Measurements from ENCODE around the gene OBSL1. TPM values are rescaled to one million over a fixed set of nuclear protein-coding genes. Genes with fewer than 3 reads are reported as not detected.
A peak's percentile ranks its signal among the peaks of the same experiment; 100 is the strongest.

The OBSL1 gene
- total RNA-seq, 1 donor from 2014 or later, result 0.59 TPM

GRCh38 chr2:219557791-219558785 is 13.3 kb downstream of the OBSL1 start:
- Mint-ChIP-seq H3K27me3 (ENCODE audit: low read depth) (peaks cover 9% of the 10 kb centered on the region), H3K4me3 (ENCODE audit: low read depth) (no peak overlapping the region), H3K36me3 (ENCODE audit: low read depth) (no peaks in the 10 kb centered on the region), H3K9me3 (no peaks in the 10 kb centered on the region), H3K4me1 (ENCODE audit: low read depth) (no peaks in the 10 kb centered on the region), H3K27ac (no peak overlapping the region)
- no peak for DNase-seq (ENCODE audit: low spot score)
- intact Hi-C loops (cut with micrococcal nuclease), result loop anchor here (2.0 kb wide), 1 partner anchor 15 kb away; the partner anchor contains the start of gene CHPF

- Mint-ChIP-seq H3K27me3 (ENCODE audit: low read depth) (peaks cover 9% of the 10 kb centered on the region), H3K9me3 (no peaks in the 10 kb centered on the region), H3K36me3 (ENCODE audit: low read depth) (no peaks in the 10 kb centered on the region), H3K4me1 (ENCODE audit: low read depth) (no peaks in the 10 kb centered on the region), H3K4me3 (ENCODE audit: low read depth) (no peak overlapping the region), H3K27ac (no peak overlapping the region)
- DNase-seq (ENCODE audit: low spot score), result no peak
- intact Hi-C loops (cut with micrococcal nuclease), result no loop called here
These were observed 14.0 kb downstream of the OBSL1 start for GRCh38 chr2:219557320-219557719.

GRCh38 chr2:219556413-219556812 is 14.9 kb downstream of the OBSL1 start:
- DNase-seq (ENCODE audit: low spot score), result no peak
- H3K9me3 Mint-ChIP-seq, result no peaks in the 10 kb centered on the region
- intact Hi-C loops (cut with micrococcal nuclease), result no loop called here
- peaks cover 12% of the 10 kb centered on the region for H3K27me3 Mint-ChIP-seq (ENCODE audit: low read depth)
- H3K27ac Mint-ChIP-seq, result no peak overlapping the region
- H3K36me3 Mint-ChIP-seq (ENCODE audit: low read depth), result no peaks in the 10 kb centered on the region
- no peak overlapping the region for H3K4me3 Mint-ChIP-seq (ENCODE audit: low read depth)
- peaks cover 2% of the 10 kb centered on the region for H3K4me1 Mint-ChIP-seq (ENCODE audit: low read depth)

- Mint-ChIP-seq H3K4me1 (ENCODE audit: low read depth) (peaks cover 2% of the 10 kb centered on the region), H3K27ac (no peak overlapping the region), H3K27me3 (ENCODE audit: low read depth) (peaks cover 14% of the 10 kb centered on the region), H3K4me3 (ENCODE audit: low read depth) (no peak overlapping the region), H3K36me3 (ENCODE audit: low read depth) (no peaks in the 10 kb centered on the region), H3K9me3 (no peaks in the 10 kb centered on the region)
- no peak for DNase-seq (ENCODE audit: low spot score)
- intact Hi-C loops (cut with micrococcal nuclease), result no loop called here
These were observed 15.4 kb downstream of the OBSL1 start for GRCh38 chr2:219555956-219556355.

DNA sequence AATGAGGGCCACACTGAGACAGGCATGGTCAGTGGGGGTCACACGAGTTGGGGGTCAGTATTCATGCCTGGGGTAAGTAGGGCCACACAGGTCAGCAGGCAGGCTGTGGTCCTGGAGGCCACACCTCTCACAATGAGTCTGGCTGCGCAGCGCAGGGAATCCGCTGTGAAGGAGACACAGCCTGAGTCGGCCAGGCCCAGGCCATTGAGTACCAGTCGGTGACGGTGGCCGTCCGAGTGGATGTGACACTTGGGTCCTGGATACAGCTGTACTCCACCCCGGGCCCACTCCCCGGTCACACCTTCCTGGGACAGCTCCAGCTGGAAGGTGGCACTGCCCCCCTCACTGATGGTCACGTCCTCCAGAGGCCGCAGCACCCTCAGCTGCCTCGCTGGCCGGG is 17.0 kb downstream of the OBSL1 start:
- H3K9me3 Mint-ChIP-seq, result no peaks in the 10 kb centered on the region
- DNase-seq (ENCODE audit: low spot score), result no peak
- no peak overlapping the region for H3K4me3 Mint-ChIP-seq (ENCODE audit: low read depth)
- H3K36me3 Mint-ChIP-seq (ENCODE audit: low read depth), result no peaks in the 10 kb centered on the region
- H3K27me3 Mint-ChIP-seq (ENCODE audit: low read depth), result peaks cover 19% of the 10 kb centered on the region
- intact Hi-C loops (cut with micrococcal nuclease), result no loop called here
- H3K4me1 Mint-ChIP-seq (ENCODE audit: low read depth), result peaks cover 2% of the 10 kb centered on the region
- H3K27ac Mint-ChIP-seq, result no peak overlapping the region

DNA sequence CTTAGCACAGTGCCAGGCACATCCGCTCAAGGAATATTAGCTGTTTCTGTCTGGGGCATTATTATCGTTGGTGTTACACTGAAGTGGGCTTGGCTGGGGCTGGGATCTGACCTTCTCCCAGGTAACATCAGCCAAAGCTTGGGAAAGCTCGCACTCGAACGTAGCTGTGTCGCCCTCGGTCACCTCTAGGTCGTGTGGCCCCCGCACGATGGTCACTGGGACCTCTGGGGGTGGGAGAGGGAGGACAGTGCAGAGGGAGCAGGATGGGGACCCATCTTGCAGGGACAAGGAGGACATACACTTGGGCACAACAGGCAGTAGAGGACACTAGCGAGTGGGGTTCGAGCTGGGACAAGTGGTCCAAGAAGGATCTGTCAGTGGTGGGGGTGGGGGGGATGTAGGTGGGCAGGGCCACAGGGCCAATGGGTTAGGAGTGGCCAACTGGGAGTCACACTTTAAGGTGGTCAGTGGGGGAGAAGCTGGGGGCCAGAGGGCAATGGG is 17.8 kb downstream of the OBSL1 start:
- Mint-ChIP-seq H3K4me3 (ENCODE audit: low read depth) (peak overlapping the region; percentile 37), H3K4me1 (ENCODE audit: low read depth) (peaks cover 2% of the 10 kb centered on the region), H3K27ac (no peak overlapping the region), H3K36me3 (ENCODE audit: low read depth) (no peaks in the 10 kb centered on the region), H3K9me3 (no peaks in the 10 kb centered on the region), H3K27me3 (ENCODE audit: low read depth) (peaks cover 19% of the 10 kb centered on the region)
- DNase-seq (ENCODE audit: low spot score), result no peak
- intact Hi-C loops (cut with micrococcal nuclease), result no loop called here

- intact Hi-C loops (cut with micrococcal nuclease), result no loop called here
- H3K27me3 Mint-ChIP-seq (ENCODE audit: low read depth), result peaks cover 19% of the 10 kb centered on the region
These were observed 18.2 kb downstream of the OBSL1 start for GRCh38 chr2:219553168-219553417.

DNA sequence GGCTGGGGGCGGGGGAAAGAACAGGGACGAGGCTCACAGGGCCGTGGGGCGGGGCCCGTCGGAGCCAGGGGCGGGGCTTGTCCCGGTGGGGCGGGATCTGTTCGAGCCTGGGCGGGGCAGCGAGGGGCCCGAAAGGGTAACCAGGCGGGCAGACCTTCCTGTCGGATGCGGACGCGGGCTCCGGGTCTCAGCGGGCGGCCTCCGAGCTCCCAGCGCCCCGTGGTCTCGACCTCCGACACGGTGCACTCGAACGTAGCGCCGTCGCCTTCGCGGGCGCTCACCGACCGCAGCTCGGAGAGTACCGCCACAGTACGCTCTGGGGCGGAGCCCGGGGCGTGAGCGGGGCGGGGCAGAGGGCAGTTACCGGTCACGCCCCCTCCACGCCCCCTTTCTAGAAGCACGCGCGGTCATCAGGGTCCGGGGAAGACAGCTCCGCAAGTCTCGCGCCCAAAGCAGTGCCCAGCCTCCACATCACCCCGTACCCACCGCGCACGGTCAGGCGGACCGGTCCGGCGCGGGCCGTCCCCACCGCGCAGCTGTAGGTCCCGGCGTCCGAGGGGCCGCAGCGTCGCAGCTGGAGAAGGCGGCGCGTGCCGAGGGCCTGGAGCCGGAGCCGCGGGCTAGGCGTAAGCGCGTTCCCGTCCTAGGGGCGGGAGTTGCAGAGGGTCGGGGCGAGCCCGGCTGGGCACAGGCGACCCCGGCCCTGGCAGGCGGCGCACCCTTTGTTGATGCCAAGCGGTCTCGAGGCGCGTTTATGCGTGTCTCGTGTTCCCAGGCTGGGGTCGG is 18.8 kb downstream of the OBSL1 start:
- intact Hi-C loops (cut with micrococcal nuclease), result loop anchor here (1.0 kb wide), 2 partner anchors 9 to 45 kb away; partner anchors contain the start of genes CHPF and STK11IP
- DNase-seq (ENCODE audit: low spot score), result peak; percentile 75
- no peaks in the 10 kb centered on the region for H3K36me3 Mint-ChIP-seq (ENCODE audit: low read depth)
- H3K4me1 Mint-ChIP-seq (ENCODE audit: low read depth), result peaks cover 2% of the 10 kb centered on the region
- H3K9me3 Mint-ChIP-seq, result no peaks in the 10 kb centered on the region
- H3K27ac Mint-ChIP-seq, result no peak overlapping the region
- H3K27me3 Mint-ChIP-seq (ENCODE audit: low read depth), result peaks cover 19% of the 10 kb centered on the region
- peak overlapping the region; percentile 77 for H3K4me3 Mint-ChIP-seq (ENCODE audit: low read depth)

More at GRCh38 chr2:219553168-219553417, 18.2 kb downstream of the OBSL1 start:
- DNase-seq (ENCODE audit: low spot score), result no peak
- Mint-ChIP-seq H3K36me3 (ENCODE audit: low read depth) (no peaks in the 10 kb centered on the region), H3K9me3 (no peaks in the 10 kb centered on the region), H3K4me3 (ENCODE audit: low read depth) (no peak overlapping the region), H3K4me1 (ENCODE audit: low read depth) (peaks cover 2% of the 10 kb centered on the region), H3K27ac (no peak overlapping the region)

DNA sequence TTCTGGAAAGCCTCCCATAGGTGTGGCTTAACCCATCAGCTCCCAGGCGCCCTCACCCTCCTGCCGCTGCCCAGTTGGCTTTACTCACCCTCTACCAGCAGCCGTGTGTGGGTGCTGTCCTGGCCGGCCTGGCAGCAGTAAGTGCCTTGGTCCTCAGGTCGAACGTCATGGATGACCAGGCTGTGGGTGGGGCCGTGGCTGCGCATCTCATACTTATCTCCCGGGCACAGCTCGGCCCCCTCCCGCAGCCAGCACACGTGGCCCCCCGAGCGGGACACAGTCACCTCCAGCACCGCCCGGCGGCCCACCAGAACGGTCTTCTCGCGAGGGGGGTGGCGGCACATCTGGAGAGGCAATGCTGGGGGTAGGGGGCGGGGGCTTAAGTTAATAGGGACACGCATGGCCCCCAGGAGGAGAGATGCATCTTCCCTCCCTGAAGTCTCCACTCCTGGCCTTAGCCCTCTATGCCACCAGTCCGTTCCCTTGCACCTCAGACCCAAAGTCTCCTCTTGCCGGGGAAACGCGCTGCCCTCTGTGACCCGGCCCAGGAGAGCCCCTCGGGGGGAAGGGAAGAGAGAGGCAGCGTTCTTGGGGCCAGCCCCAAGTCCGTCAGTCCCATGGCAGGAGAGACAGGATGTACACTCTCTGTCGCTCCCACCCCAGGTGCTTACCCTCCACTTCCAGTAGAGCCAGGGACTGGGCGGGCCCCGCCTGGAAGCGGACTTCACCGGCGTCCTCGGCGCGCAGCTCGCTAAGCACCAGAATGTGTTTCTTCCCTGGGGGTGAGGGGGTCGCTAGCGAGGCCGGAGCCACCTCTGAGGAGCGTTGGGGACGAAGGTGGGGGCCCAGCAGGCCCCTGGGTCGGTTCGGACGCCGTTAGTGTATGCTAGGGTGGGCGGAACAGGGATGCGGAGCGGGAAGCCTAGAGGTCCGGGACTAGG is 19.6 kb downstream of the OBSL1 start:
- DNase-seq (ENCODE audit: low spot score), result no peak
- Mint-ChIP-seq H3K4me1 (ENCODE audit: low read depth) (peaks cover 2% of the 10 kb centered on the region), H3K4me3 (ENCODE audit: low read depth) (peak overlapping the region; percentile 77), H3K27ac (no peak overlapping the region), H3K9me3 (no peaks in the 10 kb centered on the region), H3K27me3 (ENCODE audit: low read depth) (peaks cover 19% of the 10 kb centered on the region), H3K36me3 (ENCODE audit: low read depth) (no peaks in the 10 kb centered on the region)
- intact Hi-C loops (cut with micrococcal nuclease), result loop anchor here (1.0 kb wide), 2 partner anchors 8 to 46 kb away; partner anchors contain the start of genes CHPF and STK11IP

GRCh38 chr2:219549619-219550018 is 21.7 kb downstream of the OBSL1 start:
- H3K27me3 Mint-ChIP-seq (ENCODE audit: low read depth), result peaks cover 30% of the 10 kb centered on the region
- no peaks in the 10 kb centered on the region for H3K36me3 Mint-ChIP-seq (ENCODE audit: low read depth)
- H3K4me1 Mint-ChIP-seq (ENCODE audit: low read depth), result peaks cover 2% of the 10 kb centered on the region
- intact Hi-C loops (cut with micrococcal nuclease), result loop anchor here (10.0 kb wide), 1 partner anchor 375 kb away; the partner anchor contains the start of genes CNPPD1, RETREG2 and SLC23A3
- H3K4me3 Mint-ChIP-seq (ENCODE audit: low read depth), result no peak overlapping the region
- H3K27ac Mint-ChIP-seq, result no peak overlapping the region
- no peak for DNase-seq (ENCODE audit: low spot score)
- no peaks in the 10 kb centered on the region for H3K9me3 Mint-ChIP-seq

DNA sequence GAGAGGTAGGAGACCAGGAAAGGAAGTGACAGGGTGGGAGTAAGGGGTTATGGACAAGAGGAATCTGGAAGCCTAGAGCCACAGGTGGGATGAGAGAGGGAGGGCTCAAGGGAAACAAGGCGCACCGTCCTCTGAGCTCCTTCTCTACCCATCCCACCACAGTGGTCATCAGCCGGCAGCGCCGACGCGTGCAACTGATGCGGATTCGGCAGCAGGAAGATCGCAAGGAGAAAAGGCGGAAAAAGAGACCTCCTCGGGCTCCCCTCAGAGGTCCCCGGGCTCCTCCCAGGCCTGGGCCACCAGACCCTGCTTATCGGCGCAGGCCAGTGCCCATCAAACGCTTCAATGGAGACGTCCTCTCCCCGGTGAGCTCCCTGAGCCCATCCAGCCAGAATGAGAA is 22.3 kb downstream of the OBSL1 start:
- Mint-ChIP-seq H3K4me1 (ENCODE audit: low read depth) (peaks cover 5% of the 10 kb centered on the region), H3K4me3 (ENCODE audit: low read depth) (no peak overlapping the region), H3K27ac (no peak overlapping the region), H3K9me3 (no peaks in the 10 kb centered on the region), H3K27me3 (ENCODE audit: low read depth) (peaks cover 33% of the 10 kb centered on the region), H3K36me3 (ENCODE audit: low read depth) (no peaks in the 10 kb centered on the region)
- intact Hi-C loops (cut with micrococcal nuclease), result loop anchor here (10.0 kb wide), 1 partner anchor 374 kb away; the partner anchor contains the start of genes CNPPD1, RETREG2 and SLC23A3
- DNase-seq (ENCODE audit: low spot score), result no peak

DNA sequence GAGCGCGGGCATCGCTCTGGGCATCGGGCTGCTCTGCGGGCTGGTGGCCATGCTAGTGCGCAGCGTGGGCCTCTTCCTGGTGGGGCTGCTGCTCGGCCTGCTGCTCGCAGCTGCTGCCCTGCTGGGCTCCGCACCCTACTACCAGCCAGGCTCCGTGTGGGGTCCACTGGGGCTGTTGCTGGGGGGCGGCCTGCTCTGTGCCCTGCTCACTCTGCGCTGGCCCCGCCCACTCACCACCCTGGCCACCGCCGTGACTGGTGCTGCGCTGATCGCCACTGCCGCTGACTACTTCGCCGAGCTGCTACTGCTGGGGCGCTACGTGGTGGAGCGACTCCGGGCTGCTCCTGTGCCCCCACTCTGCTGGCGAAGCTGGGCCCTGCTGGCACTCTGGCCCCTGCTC is 23.7 kb downstream of the OBSL1 start:
- Mint-ChIP-seq H3K4me1 (ENCODE audit: low read depth) (peaks cover 8% of the 10 kb centered on the region), H3K27ac (no peak overlapping the region), H3K27me3 (ENCODE audit: low read depth) (peaks cover 26% of the 10 kb centered on the region), H3K36me3 (ENCODE audit: low read depth) (no peaks in the 10 kb centered on the region), H3K4me3 (ENCODE audit: low read depth) (no peak overlapping the region), H3K9me3 (no peaks in the 10 kb centered on the region)
- no peak for DNase-seq (ENCODE audit: low spot score)
- intact Hi-C loops (cut with micrococcal nuclease), result loop anchor here (10.0 kb wide), 1 partner anchor 373 kb away; the partner anchor contains the start of genes CNPPD1, RETREG2 and SLC23A3

Measured in activated T-helper 2 cell treated with anti-CD3 and anti-CD28 coated beads, Interferon-gamma antibody, Interleukin-2, Interleukin-4, amounts not matched to agents 10 μg/mL and 5 μg/mL and 100 μg/mL, durations not matched to agents 14 hours and 24 hours and 36 hours (primary cell).